GM12892 (cell line): ENCODE measurements around the gene NUBPL.

ENCODE experiments used
- POLR2A ChIP-seq: IDR thresholded peaks from 2 replicates; pipeline ENCODE4 v1.6.1; 2011; ENCODE audit warnings: low read depth, low read length, control low read depth
- POLR2AphosphoS5 ChIP-seq: IDR thresholded peaks from 2 replicates; pipeline ENCODE4 v1.6.1; 2011; ENCODE audit warnings: low read depth, low read length, control low read depth
- TAF1 ChIP-seq: IDR thresholded peaks from 2 replicates; pipeline ENCODE4 v1.6.1; 2011; ENCODE audit warnings: low read depth, mild to moderate bottlenecking, control low read depth, low read length, borderline replicate concordance

DNA sequence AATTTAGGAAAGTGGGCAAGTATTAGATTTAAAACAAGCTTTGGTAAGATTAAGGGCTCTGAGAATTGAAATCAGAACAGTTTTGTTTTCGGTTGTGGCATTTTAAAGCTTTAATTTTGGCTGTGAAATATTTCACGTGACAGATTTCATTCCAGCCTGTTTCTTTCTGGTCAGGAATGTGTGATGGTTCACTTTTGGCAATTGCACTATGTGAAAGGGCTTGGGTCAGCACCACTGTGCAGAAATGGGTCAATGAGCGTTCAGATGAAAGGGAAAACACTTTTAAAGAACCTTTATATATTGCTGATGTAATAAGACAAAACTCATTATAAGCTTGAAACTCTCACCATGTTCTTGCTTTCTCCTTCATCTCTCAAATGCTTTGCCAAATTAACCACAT lies 17.1 kb downstream of the NUBPL start:
- TF ChIP-seq POLR2AphosphoS5: no peak
- TF ChIP-seq POLR2A: no peak
- no peak for TF ChIP-seq TAF1
